Endothelial cell of umbilical vein (primary cell): ENCODE measurements around the gene ETFA. TPM values are rescaled to one million over a fixed set of nuclear protein-coding genes. Genes with fewer than 3 reads are reported as not detected.

Experiments used
- BruUV-seq: library from RNA; stranded (reverse); fragments of 400-500 nt; replicated peaks from 2 replicates; lab custom pipeline; 2021; lab: Mats Ljungman, UMichigan
- CTCF ChIA-PET: fragments of 300-600, 350-600 bp; sonication (Branson Sonifier 250); formaldehyde crosslinking; loops from one replicate; lab custom pipeline; 2021; ENCODE audit warnings: antibody characterized with exemption, inconsistent platforms; lab: Charles Lee
- POLR2A ChIA-PET: fragments of 300-600, 350-600 bp; sonication (Branson Sonifier 250); formaldehyde crosslinking; loops from one replicate; lab custom pipeline; 2021; ENCODE audit warnings: antibody characterized with exemption, inconsistent platforms; lab: Charles Lee
- DNase-seq: peaks from one replicate; pipeline ENCODE4 v3.0.0-alpha.2; 2011; ENCODE audit warnings: low read depth, low spot score
- FAIRE-seq: peaks from 2 replicates; lab custom pipeline; 2011; peaks lifted over from hg19 to GRCh38; lab: Jason Lieb, UNC
- H2AFZ ChIP-seq: 2 replicates; pipeline ENCODE4 v1.6.0; 2012; ENCODE audit warnings: low read depth, low read length, control low read depth, inconsistent platforms
- H3K27ac ChIP-seq: 2 replicates; pipeline ENCODE4 v1.5.1; 2011; ENCODE audit warnings: low read depth, mild to moderate bottlenecking, control low read depth, low read length, moderate library complexity; ENCODE audit not compliant: insufficient read depth
- H3K27me3 ChIP-seq, 2 experiments: 2 replicates each; pipeline versions ENCODE4 v1.6.0 to v1.6.1; 2011; ENCODE audit warnings: low read length in 2 of 2, mixed read lengths in 1 of 2; ENCODE audit not compliant: control insufficient read depth in 2 of 2, insufficient read depth in 2 of 2
- H3K36me3 ChIP-seq, 2 experiments: 2 replicates in 1 of 2; 3 replicates in 1 of 2; pipeline ENCODE4 v1.5.1; 2011; ENCODE audit warnings: low read length in 2 of 2, mild to moderate bottlenecking in 1 of 2, moderate library complexity in 1 of 2; ENCODE audit not compliant: control insufficient read depth in 2 of 2, insufficient read depth in 2 of 2; ENCODE audit errors: extremely low read depth in 1 of 2
- H3K4me1 ChIP-seq: 3 replicates; pipeline ENCODE4 v1.5.1; 2011; ENCODE audit warnings: mild to moderate bottlenecking, low read length; ENCODE audit not compliant: control insufficient read depth, insufficient read depth; ENCODE audit errors: extremely low read depth
- H3K4me2 ChIP-seq: 2 replicates; pipeline ENCODE4 v1.6.1; 2011; ENCODE audit warnings: low read length, control low read depth, mixed read lengths; ENCODE audit not compliant: insufficient read depth
- H3K4me3 ChIP-seq, 3 experiments: fragments of 200-600 bp in 1 of 3; sonication (generic), shearing (Covaris generic) in 1 of 3; replicated peaks in 1 of 3; 2 replicates each; pipeline ENCODE4 v1.5.1; 2011 to 2016; ENCODE audit warnings: control low read depth in 3 of 3, low read length in 3 of 3, mild to moderate bottlenecking in 2 of 3, inconsistent platforms in 1 of 3, low read depth in 1 of 3, moderate library complexity in 1 of 3; ENCODE audit not compliant: insufficient read depth in 1 of 3
- H3K79me2 ChIP-seq: 2 replicates; pipeline ENCODE4 v1.6.0; 2012; ENCODE audit warnings: low read length, inconsistent platforms; ENCODE audit not compliant: control insufficient read depth, insufficient read depth
- H3K9ac ChIP-seq: replicated peaks from 2 replicates; pipeline ENCODE3; 2011; ENCODE audit warnings: low read length, control low read depth; ENCODE audit not compliant: insufficient read depth; ENCODE audit errors: extremely low read depth
- H3K9me1 ChIP-seq: replicated peaks from 3 replicates; pipeline ENCODE4 v1.6.0; 2011; ENCODE audit warnings: mild to moderate bottlenecking, low read length; ENCODE audit not compliant: control insufficient read depth, insufficient read depth; ENCODE audit errors: extremely low read depth
- H3K9me3 ChIP-seq: replicated peaks from 2 replicates; pipeline ENCODE4 v1.5.1; 2012; ENCODE audit warnings: low read length, inconsistent platforms; ENCODE audit not compliant: control insufficient read depth, insufficient read depth
- H4K20me1 ChIP-seq: replicated peaks from 2 replicates; pipeline ENCODE3; 2011; ENCODE audit warnings: mild to moderate bottlenecking, low read length; ENCODE audit not compliant: control insufficient read depth, insufficient read depth; ENCODE audit errors: extremely low read depth
- GATA2 ChIP-seq: IDR thresholded peaks from 2 replicates; pipeline ENCODE4 v1.7.0; 2011; ENCODE audit warnings: low read depth, mild to moderate bottlenecking, moderate library complexity, mixed read lengths, low read length; ENCODE audit not compliant: insufficient read length, insufficient read depth
- JUN ChIP-seq: IDR thresholded peaks from 2 replicates; pipeline ENCODE4 v1.6.1; 2011; ENCODE audit warnings: borderline replicate concordance, low read depth; ENCODE audit not compliant: insufficient read length, insufficient read depth
- POLR2A ChIP-seq: IDR thresholded peaks from 2 replicates; pipeline ENCODE4 v1.6.1; 2012; ENCODE audit warnings: low read depth, mild to moderate bottlenecking, control low read depth, low read length
- dilution Hi-C: fragments of 300-500 bp; cut with MboI; formaldehyde crosslinking; loops from one replicate; pipeline ENCODE4 v1.15.0; 2019; ENCODE audit warnings: low sequenced_read_pairs; ENCODE audit not compliant: extremely low pct_ligation_motif_present
- intact Hi-C: fragments of 100-400 bp; cut with micrococcal nuclease; formaldehyde crosslinking; loops from one replicate; pipeline ENCODE4 v1.10.0; 2022
- polyA plus RNA-seq, 4 experiments: library from polyadenylated mRNA; depleted of rRNA in 3 of 4; stranded (reverse) in 3 of 4; unstranded in 1 of 4; fragments of >200 nt; gene quantifications; 2 replicates each; pipeline versions ENCODE4 v1.2.1 to v1.2.3, GENCODE V29; 2011 to 2012; ENCODE audit warnings: missing spikeins in 1 of 4
- total RNA-seq: library from RNA; stranded (reverse); gene quantifications from 2 replicates; pipeline ENCODE4 v1.2.3, GENCODE V29; 2021

Gene ETFA
- total and polyA plus RNA-seq, 2 donors (not counting 3 experiments of a cell fraction or from before 2014, with no cell fraction given), result 102 to 116 TPM

DNA sequence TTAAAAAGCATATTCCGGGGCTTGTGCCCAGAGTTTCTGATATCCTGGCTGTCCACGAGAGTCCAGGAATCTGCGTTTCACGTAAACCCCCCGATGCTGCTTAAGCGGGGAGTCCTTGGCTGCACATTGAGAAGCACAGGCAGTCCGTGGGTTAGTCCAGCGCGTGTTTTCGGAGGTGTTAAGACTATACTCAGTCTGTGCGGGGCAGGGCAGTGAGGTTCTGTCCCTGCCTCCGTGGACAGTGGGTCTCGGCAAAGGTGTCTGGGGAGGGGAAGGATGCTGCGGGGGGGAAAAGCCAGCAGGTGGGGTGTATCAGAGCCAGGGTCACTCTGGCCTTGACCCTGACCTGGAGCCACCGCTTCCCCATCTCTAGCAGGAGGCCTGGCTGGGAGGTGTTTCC lies 145.3 kb downstream of the ETFA start:
- dilution Hi-C loops, result no loop called here
- DNase-seq, result no peak
- H3K4me2 ChIP-seq, result no peak overlapping the region
- ChIA-PET CTCF (interaction anchor here (1.0 to 1.3 kb wide), 2 partner anchors 18 to 20 kb away, joined by 3 read pairs; no protein-coding TSS in a partner anchor), POLR2A (no interaction called here)
- no peaks in the 10 kb centered on the region for H4K20me1 ChIP-seq
- peaks cover 0 to 1% of the 10 kb centered on the region in 2 experiments for H3K27me3 ChIP-seq
- no peaks in the 10 kb centered on the region for H3K9me3 ChIP-seq
- no peaks in the 10 kb centered on the region for H3K79me2 ChIP-seq
- no peak for FAIRE-seq
- no peak overlapping the region for H3K9ac ChIP-seq
- TF ChIP-seq JUN, result no peak
- TF ChIP-seq POLR2A, result no peak
- TF ChIP-seq GATA2, result no peak
- H3K4me1 ChIP-seq, result no peaks in the 10 kb centered on the region
- no peaks in the 10 kb centered on the region for H3K36me3 ChIP-seq
- BruUV-seq, result no TSS peak
- no peak overlapping the region for H2AFZ ChIP-seq
- no peak overlapping the region for H3K4me3 ChIP-seq
- no peak overlapping the region for H3K27ac ChIP-seq
- H3K9me1 ChIP-seq, result no peaks in the 10 kb centered on the region
- intact Hi-C loops, result no loop called here

Other genes with a start within 250 kb of the ETFA start
- gene ISL2, start 25.3 kb upstream of the ETFA start, total RNA-seq, result not detected in 2 replicates
- gene ISL2, start 25.3 kb upstream of the ETFA start, polyA plus RNA-seq, result 0.05 and 0.10 TPM in 2 replicates